SH-SY5Y (cell line): ENCODE measurements around the gene ANKRD65.

Source experiments
- GATA2 ChIP-seq: IDR thresholded peaks from 2 replicates; pipeline ENCODE4 v1.6.1; 2011; ENCODE audit warnings: mild to moderate bottlenecking, low read depth, low read length
- GATA3 ChIP-seq: IDR thresholded peaks from 2 replicates; pipeline ENCODE4 v1.6.1; 2011; ENCODE audit warnings: low read depth, mild to moderate bottlenecking, low read length, moderate library complexity

ANKRD65 gene

DNA sequence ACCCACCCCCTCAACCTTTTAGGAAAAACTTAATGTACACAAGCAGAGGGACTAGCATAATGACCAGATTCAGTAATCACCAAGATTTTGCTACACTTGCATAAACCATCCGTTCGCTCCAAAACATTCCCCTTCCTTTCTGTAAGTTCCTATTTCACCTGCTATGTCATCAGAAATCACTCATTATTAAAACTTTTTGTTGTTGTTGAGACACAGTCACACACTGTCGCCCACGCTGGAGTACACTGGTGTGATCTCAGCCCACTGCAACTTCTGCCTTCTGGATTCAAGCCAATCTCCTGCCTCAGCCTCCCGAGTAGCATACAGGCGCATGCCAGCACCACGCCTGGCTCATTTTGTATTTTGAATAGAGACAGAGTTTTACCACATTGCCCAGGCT, 17.4 kb downstream of the ANKRD65 start:
- TF ChIP-seq GATA3: no peak
- TF ChIP-seq GATA2: no peak

GRCh38 chr1:1402072-1402900, 18.8 kb downstream of the ANKRD65 start:
- no peak for TF ChIP-seq GATA2
- TF ChIP-seq GATA3: no peak

DNA sequence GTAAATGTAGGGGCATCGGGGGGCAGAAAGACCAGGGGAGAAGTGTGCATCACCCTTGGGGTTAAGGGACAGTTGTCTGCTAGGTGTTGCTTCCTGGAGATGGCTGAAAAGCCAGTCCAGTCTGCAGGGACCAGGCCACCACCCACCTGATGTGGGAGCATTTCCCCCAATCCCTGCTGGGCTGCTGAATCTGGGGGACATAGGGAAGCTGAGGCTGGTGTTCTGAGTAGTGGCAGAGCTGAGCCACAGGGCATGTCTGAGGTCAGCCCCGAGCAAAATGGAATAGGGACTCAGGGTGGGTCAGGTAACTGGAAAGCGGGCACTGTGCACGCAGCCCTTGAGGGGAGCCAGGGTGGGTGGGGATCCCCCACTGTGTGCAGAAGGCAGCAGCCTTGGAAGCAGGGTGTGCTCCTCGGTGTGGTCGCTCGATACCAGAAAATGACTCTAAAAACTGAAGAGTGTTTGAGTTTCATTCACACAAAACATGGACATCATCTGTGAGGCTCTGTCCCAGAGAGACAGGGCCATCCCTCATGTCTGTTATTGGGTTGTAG, 19.5 kb downstream of the ANKRD65 start:
- TF ChIP-seq GATA3 (no peak), GATA2 (no peak)

- TF ChIP-seq GATA3: no peak
- no peak for TF ChIP-seq GATA2
These were observed 20.3 kb downstream of the ANKRD65 start for GRCh38 chr1:1400576-1401456.

- no peak for TF ChIP-seq GATA2
- TF ChIP-seq GATA3: no peak
These were observed 21.1 kb downstream of the ANKRD65 start for GRCh38 chr1:1399872-1400575.

- TF ChIP-seq GATA3: no peak
- no peak for TF ChIP-seq GATA2
These were observed 21.7 kb downstream of the ANKRD65 start, which contains the start of gene CCNL2 for GRCh38 chr1:1399187-1399871. Gene CCNL2, minus strand, starts transcription at chr1:1399335. Its CDS starts 29 bp downstream, at chr1:1399306.

- no peak for TF ChIP-seq GATA3
- TF ChIP-seq GATA2: no peak
These were observed 22.3 kb downstream of the ANKRD65 start for GRCh38 chr1:1398677-1399186.

DNA sequence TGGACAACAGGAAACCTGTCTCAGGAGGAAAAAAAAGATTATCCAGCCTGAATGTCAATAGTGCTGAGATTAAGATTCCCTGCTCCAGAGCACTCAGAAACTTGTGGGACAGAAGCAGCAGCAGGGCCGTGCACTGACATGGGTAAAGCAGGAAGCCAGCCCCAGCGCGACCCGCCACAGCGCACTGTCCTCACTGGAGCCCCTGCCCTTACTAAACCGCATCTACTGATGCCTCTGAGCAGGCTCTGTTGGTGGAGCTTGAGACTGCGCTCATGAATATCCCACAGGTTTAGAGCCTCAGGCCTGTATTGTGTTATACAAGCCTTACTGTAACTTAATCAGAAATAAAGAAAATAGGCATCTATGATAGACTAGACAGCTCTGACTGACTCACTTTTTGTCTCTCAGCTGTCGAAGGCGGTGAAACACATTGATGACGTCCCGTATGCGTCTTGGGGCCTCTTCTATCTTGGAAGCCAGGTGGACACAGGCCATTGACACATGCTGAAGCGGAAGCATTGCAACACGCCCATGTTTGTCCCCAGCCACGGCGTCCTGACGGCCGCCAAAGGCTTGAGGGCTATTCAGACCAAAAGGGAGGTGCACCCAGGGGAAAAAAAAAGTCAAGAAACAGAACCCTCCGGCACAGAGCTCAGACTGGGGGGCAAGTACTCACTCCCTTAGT, 23.1 kb downstream of the ANKRD65 start:
- no peak for TF ChIP-seq GATA3
- no peak for TF ChIP-seq GATA2

DNA sequence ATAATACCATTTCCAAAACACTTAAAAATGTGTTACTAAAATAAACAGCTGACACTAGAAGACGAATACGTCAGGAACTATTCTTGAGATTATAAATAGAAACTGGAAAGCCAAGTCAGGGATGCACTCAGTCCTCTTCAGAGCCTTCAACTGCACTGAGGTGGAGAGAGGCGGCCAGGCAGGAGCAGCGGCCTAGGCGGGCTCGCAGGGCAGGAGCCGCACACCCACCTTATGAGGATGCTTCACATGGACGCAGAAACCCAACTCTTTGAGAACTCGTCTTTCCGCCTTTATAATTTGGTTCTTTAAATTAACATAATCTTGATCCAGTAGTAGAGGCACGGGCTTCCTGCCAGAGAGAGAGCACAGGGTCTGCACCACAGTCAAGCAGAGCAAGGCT, 25.9 kb downstream of the ANKRD65 start:
- no peak for TF ChIP-seq GATA3
- TF ChIP-seq GATA2: no peak

DNA sequence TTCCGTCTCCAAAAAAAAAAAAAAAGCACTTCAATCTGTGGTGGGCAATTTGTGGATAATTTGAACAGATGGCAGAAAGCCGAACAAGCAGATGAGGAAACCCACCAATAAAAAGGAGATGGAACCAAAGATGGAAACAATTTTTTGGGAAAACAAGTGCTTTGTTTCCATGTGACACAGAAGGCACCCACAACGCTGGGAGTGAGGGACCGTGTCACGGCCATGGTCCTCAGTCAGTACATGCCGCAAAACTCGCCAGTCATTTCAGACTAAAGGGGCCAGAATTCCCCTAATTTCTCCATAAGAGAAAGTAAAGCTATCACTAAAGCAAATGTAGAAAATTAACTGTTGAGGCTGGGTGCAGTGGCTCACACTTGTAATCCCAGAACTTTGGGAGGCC, 27.0 kb downstream of the ANKRD65 start:
- no peak for TF ChIP-seq GATA3

GRCh38 chr1:1393428-1393827, 27.6 kb downstream of the ANKRD65 start:
- no peak for TF ChIP-seq GATA2

DNA sequence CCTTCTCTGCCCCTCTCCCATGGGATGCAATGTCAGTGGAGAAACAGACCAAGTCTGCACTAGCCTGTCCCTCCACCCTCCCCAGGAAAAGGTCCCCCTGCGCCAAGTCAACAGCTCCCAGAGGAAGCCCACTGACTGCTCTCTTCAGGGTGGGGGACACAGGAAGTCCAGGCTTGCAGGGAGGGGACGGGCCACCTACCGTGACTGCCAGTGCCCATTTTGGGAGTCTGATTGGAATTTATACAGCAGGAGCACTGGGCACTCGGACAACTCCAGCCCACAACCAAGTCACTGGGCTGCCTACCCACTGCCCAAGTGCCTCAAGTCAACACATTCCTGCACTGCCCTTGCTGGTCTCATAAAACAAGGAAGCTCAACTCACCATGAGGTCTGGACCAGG, 28.1 kb downstream of the ANKRD65 start:
- TF ChIP-seq GATA2: no peak
- no peak for TF ChIP-seq GATA3

DNA sequence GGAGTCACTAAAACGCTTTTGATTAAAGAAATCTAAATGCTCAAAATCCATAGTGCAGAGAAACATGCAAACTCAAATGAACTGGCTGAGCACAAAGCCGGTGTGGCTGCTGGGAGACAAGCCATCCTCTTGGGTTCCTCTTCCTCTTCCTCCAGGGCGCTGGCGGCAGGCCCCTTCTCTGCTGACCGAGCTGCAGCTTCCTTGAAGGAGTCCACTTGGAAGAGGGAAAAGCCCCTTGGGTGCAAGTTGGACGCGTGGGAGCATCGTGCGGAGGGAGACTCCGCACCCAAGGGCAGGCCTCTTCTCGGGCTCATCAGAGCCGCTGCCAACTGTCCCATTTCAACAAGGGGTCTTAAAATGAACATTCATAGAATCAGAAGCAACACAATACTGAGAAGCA, 29.9 kb downstream of the ANKRD65 start:
- TF ChIP-seq GATA2 (no peak), GATA3 (no peak)

DNA sequence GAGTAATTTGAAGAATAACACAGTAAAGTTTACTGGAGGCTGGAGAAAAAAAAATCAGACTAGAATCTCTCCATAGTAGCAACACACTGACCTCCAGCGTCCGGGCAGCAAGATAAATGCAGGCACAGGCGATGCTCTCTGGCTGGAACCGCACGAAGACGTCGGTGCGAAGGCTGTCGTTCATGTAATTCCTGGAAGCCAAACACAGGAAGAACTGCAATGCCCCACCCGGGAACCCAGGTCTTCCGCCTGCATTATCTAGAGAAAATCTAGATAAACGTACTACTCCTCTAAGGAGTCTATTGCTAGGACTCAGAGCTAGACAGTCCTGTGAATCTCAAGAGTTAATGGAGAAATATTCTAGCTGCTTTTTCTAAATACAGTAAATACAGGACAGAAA, 30.4 kb downstream of the ANKRD65 start:
- TF ChIP-seq GATA2 (no peak), GATA3 (no peak)
